K562 (cell line): ENCODE results near the gene BCO1. TPM values are rescaled to one million over a fixed set of nuclear protein-coding genes. Genes with fewer than 3 reads are reported as not detected.

ENCODE experiments used
- ATAC-seq: fragments of 200-7000 bp; cut with Tn5 transposase; 3 replicates; pipeline ENCODE4 v1.9.1; 2020; ENCODE audit warnings: moderate library complexity
- BruUV-seq: library from RNA; stranded (reverse); fragments of 400-500 nt; replicated peaks from 2 replicates; lab custom pipeline; 2021; lab: Mats Ljungman, UMichigan
- CTCF ChIA-PET: fragments of 300-600 bp; formaldehyde crosslinking; extraction: SDS; loops from one replicate; lab custom pipeline; 2021; ENCODE audit warnings: low intra/inter-chr PET ratio; lab: Yijun Ruan, JAX
- POLR2A ChIA-PET: fragments of 300-600, 350-650 bp; sonication (Branson Sonifier 250); formaldehyde crosslinking; extraction: SDS; loops from one replicate; lab custom pipeline; 2021; ENCODE audit warnings: antibody characterized with exemption, inconsistent platforms; lab: Yijun Ruan, JAX
- DNase-seq, 4 experiments: peaks; one replicate each; pipeline versions ENCODE4 v3.0.0 to v3.0.0-alpha.2; 2011 to 2018; ENCODE audit warnings: low spot score in 3 of 4, mixed read lengths in 3 of 4; ENCODE audit errors: extremely low read depth in 1 of 4
- FAIRE-seq: peaks from 2 replicates; lab custom pipeline; 2011; peaks lifted over from hg19 to GRCh38; lab: Jason Lieb, UNC
- H2AFZ ChIP-seq: 2 replicates; pipeline ENCODE4 v1.6.0; 2011; ENCODE audit warnings: low read depth, low read length, control low read depth, inconsistent platforms
- H3K27ac ChIP-seq: fragments of 200-600 bp; 3 replicates; pipeline ENCODE4 v1.8.0; 2011; ENCODE audit warnings: low read depth, mild to moderate bottlenecking, control low read depth, inconsistent platforms, low read length, moderate library complexity, mixed read lengths; ENCODE audit errors: extremely low read depth
- H3K27me3 ChIP-seq, 2 experiments: fragments of 300-600 bp in 1 of 2; 2 replicates in 1 of 2; 3 replicates in 1 of 2; pipeline versions ENCODE4 v1.6.0 to v1.8.0; 2011; ENCODE audit warnings: inconsistent platforms in 2 of 2, low read length in 2 of 2, mild to moderate bottlenecking in 1 of 2, mixed read lengths in 1 of 2, moderate library complexity in 1 of 2; ENCODE audit not compliant: control insufficient read depth in 2 of 2, insufficient read depth in 2 of 2
- H3K36me3 ChIP-seq: fragments of 300-600 bp; 3 replicates; pipeline ENCODE4 v1.8.0; 2011; ENCODE audit warnings: mild to moderate bottlenecking, low read length, inconsistent platforms; ENCODE audit not compliant: control insufficient read depth, insufficient read depth
- H3K4me1 ChIP-seq, 2 experiments: fragments of 200-600 bp in 1 of 2; replicated peaks in 1 of 2; 2 replicates in 1 of 2; 3 replicates in 1 of 2; pipeline versions ENCODE4 v1.5.1 to v1.8.0; 2011; ENCODE audit warnings: inconsistent platforms in 2 of 2, low read length in 2 of 2, mild to moderate bottlenecking in 1 of 2, mixed read lengths in 1 of 2, moderate library complexity in 1 of 2; ENCODE audit not compliant: control insufficient read depth in 2 of 2, insufficient read depth in 2 of 2
- H3K4me2 ChIP-seq: 2 replicates; pipeline ENCODE4 v1.6.1; 2011; ENCODE audit warnings: low read length, control low read depth, inconsistent platforms, mixed read lengths; ENCODE audit not compliant: insufficient read depth
- H3K4me3 ChIP-seq: fragments of 200-600 bp; sonication (generic), shearing (Covaris generic); 2 replicates; pipeline ENCODE4 v1.5.1; 2016; ENCODE audit warnings: control low read depth, inconsistent platforms
- H3K79me2 ChIP-seq: fragments of 200-600 bp; 3 replicates; pipeline ENCODE4 v1.8.0; 2011; ENCODE audit warnings: low read length, inconsistent platforms; ENCODE audit not compliant: control insufficient read depth, insufficient read depth
- H3K9ac ChIP-seq, 2 experiments: 2 replicates each; pipeline versions ENCODE4 v1.6.0 to v1.6.1; 2011; ENCODE audit warnings: low read depth in 2 of 2, low read length in 2 of 2, control low read depth in 1 of 2, inconsistent platforms in 1 of 2, mild to moderate bottlenecking in 1 of 2, mixed read lengths in 1 of 2; ENCODE audit not compliant: insufficient read depth in 1 of 2
- H3K9me1 ChIP-seq: one replicate; pipeline ENCODE4 v1.6.0; 2011; ENCODE audit warnings: inconsistent platforms, mild to moderate bottlenecking, low read length, moderate library complexity; ENCODE audit not compliant: control insufficient read depth, insufficient read depth
- H3K9me3 ChIP-seq: replicated peaks from 2 replicates; pipeline ENCODE4 v1.5.1; 2011; ENCODE audit warnings: low read depth, low read length, inconsistent platforms; ENCODE audit not compliant: control insufficient read depth, insufficient read depth
- H4K20me1 ChIP-seq: replicated peaks from 2 replicates; pipeline ENCODE4 v1.6.1; 2011; ENCODE audit warnings: low read length, inconsistent platforms, mixed read lengths; ENCODE audit not compliant: control insufficient read depth, insufficient read depth
- CBX3 ChIP-seq, 2 experiments: IDR thresholded peaks; 1 replicate in 1 of 2; 2 replicates in 1 of 2; pipeline ENCODE4 v1.6.1; 2012; ENCODE audit warnings: inconsistent platforms in 2 of 2, low read length in 2 of 2, borderline replicate concordance in 1 of 2, control low read depth in 1 of 2
- ESRRB ChIP-seq: fragments of 250-450 bp; sonication (Bioruptor Pico); IDR thresholded peaks from 2 replicates; pipeline ENCODE4 v1.5.0; 2020; ENCODE audit warnings: mild to moderate bottlenecking, moderate library complexity, borderline replicate concordance
- ETV6 ChIP-seq, 3 experiments: fragments of 150-350 bp in 1 of 3; sonication (generic) in 1 of 3; formaldehyde crosslinking in 1 of 3; IDR thresholded peaks; 2 replicates each; pipeline versions ENCODE4 v1.6.1 to v1.8.0; 2014 to 2022; ENCODE audit warnings: borderline replicate concordance in 2 of 3, low read depth in 2 of 3, antibody characterized with exemption in 1 of 3, low read length in 1 of 3, mild to moderate bottlenecking in 1 of 3, missing genetic modification reagents in 1 of 3
- HDAC1 ChIP-seq, 2 experiments: fragments of 450-650 bp; IDR thresholded peaks; 2 replicates each; pipeline ENCODE4 v1.6.1; 2016 to 2017; ENCODE audit warnings: inconsistent platforms in 1 of 2, mild to moderate bottlenecking in 1 of 2, moderate library complexity in 1 of 2
- HMG20B ChIP-seq: fragments of 250-450 bp; sonication (Bioruptor Pico); IDR thresholded peaks from 2 replicates; pipeline ENCODE4 v1.5.0; 2021; ENCODE audit warnings: mild to moderate bottlenecking
- MAFG ChIP-seq: fragments of 450-650 bp; conservative IDR thresholded peaks from 2 replicates; pipeline ENCODE4 v1.6.1; 2016; ENCODE audit warnings: missing genetic modification characterization, missing compliant biosample characterization
- MCM2 ChIP-seq: fragments of 450-650 bp; IDR thresholded peaks from 2 replicates; pipeline ENCODE4 v1.6.1; 2017; ENCODE audit warnings: low read depth, mild to moderate bottlenecking
- MTA2 ChIP-seq: fragments of 450-650 bp; IDR thresholded peaks from 2 replicates; pipeline ENCODE4 v1.6.1; 2016; ENCODE audit warnings: low read depth
- NR1H2 ChIP-seq: sonication (generic); formaldehyde crosslinking; IDR thresholded peaks from 2 replicates; pipeline ENCODE4 v1.4.0; 2020; ENCODE audit warnings: mild to moderate bottlenecking, missing genetic modification reagents
- SMARCA4 ChIP-seq: fragments of 450-650 bp; IDR thresholded peaks from 2 replicates; pipeline ENCODE4 v1.6.1; 2016
- STAT5B ChIP-seq: fragments of 250-450 bp; sonication (Bioruptor Pico); IDR thresholded peaks from 2 replicates; pipeline ENCODE4 v1.8.0; 2021; ENCODE audit warnings: mild to moderate bottlenecking, inconsistent platforms
- TAF9B ChIP-seq: fragments of 450-650 bp; IDR thresholded peaks from 2 replicates; pipeline ENCODE4 v1.6.1; 2018; ENCODE audit warnings: mild to moderate bottlenecking; ENCODE audit not compliant: partially characterized antibody
- TFAP4 ChIP-seq: sonication (generic); formaldehyde crosslinking; IDR thresholded peaks from 2 replicates; pipeline ENCODE4 v1.8.0; 2022; ENCODE audit warnings: missing genetic modification reagents, mild to moderate bottlenecking, moderate library complexity, borderline replicate concordance
- TRIM28 ChIP-seq: fragments of 450-650 bp; IDR thresholded peaks from 2 replicates; pipeline ENCODE4 v1.6.1; 2017
- USF1 ChIP-seq: sonication (generic); formaldehyde crosslinking; IDR thresholded peaks from 2 replicates; pipeline ENCODE4 v1.9.0; 2022; ENCODE audit warnings: mild to moderate bottlenecking, missing genetic modification reagents
- ZBTB2 ChIP-seq: fragments of 450-650 bp; IDR thresholded peaks from 2 replicates; pipeline ENCODE4 v1.6.1; 2016; ENCODE audit warnings: antibody characterized with exemption
- ZFP1 ChIP-seq: fragments of 450-650 bp; formaldehyde crosslinking; IDR thresholded peaks from 2 replicates; pipeline ENCODE4 v1.4.0; 2020; ENCODE audit warnings: mild to moderate bottlenecking, mixed read lengths
- ZNF717 ChIP-seq: fragments of 250-450 bp; sonication (Bioruptor Pico); IDR thresholded peaks from 2 replicates; pipeline ENCODE4 v1.5.0; 2021
- ZNF778 ChIP-seq: fragments of 450-650 bp; formaldehyde crosslinking; IDR thresholded peaks from 2 replicates; pipeline ENCODE4 v1.4.0; 2020; ENCODE audit warnings: mild to moderate bottlenecking, moderate library complexity
- ZNF785 ChIP-seq: fragments of 250-450 bp; sonication (Bioruptor Pico); IDR thresholded peaks from 2 replicates; pipeline ENCODE4 v1.4.0; 2020; ENCODE audit warnings: mild to moderate bottlenecking
- WGBS: fragments of 100-300 bp; shearing (Covaris generic); methylation state at CpG from one replicate; pipeline ENCODE4 v1.1.6; 2016; ENCODE audit warnings: low coverage, mixed read lengths; ENCODE audit not compliant: insufficient coverage; ENCODE audit errors: missing lambda C conversion rate; 5-methylcytosine and 5-hydroxymethylcytosine counted together
- in situ Hi-C: fragments of 300-500 bp; cut with MboI; formaldehyde crosslinking; loops from 4 replicates; pipeline ENCODE4 v1.15.0; 2018; ENCODE audit warnings: inconsistent platforms, mixed read lengths
- intact Hi-C: fragments of 100-400 bp; cut with micrococcal nuclease; formaldehyde crosslinking; loops from 2 replicates; pipeline ENCODE4 v1.14.2; 2022
- polyA plus RNA-seq, 8 experiments: library from polyadenylated mRNA; depleted of rRNA in 4 of 8; stranded (reverse) in 5 of 8; unstranded in 3 of 8; fragments of >200 nt; fragmentation: Nextera tagmentation in 2 of 8; fragmentation: Illumina TruSeq in 1 of 8; extraction: Ambion mirVana in 2 of 8; extraction: Trizol in 1 of 8; gene quantifications; 2 replicates each; pipeline versions ENCODE4 v1.2.1 to v1.2.3, GENCODE V29; 2011 to 2014; ENCODE audit warnings: inconsistent platforms in 1 of 8, missing spikeins in 1 of 8
- total RNA-seq, 7 experiments: library from RNA; depleted of rRNA in 6 of 7; stranded (reverse); fragments of >200 nt in 6 of 7; fragmentation: Illumina TruSeq in 2 of 7; extraction: Trizol in 2 of 7; gene quantifications; 2 replicates each; pipeline versions ENCODE4 v1.2.1 to v1.2.3, GENCODE V29; 2011 to 2021; ENCODE audit warnings: low replicate concordance in 1 of 7

BCO1 gene
- total and polyA plus RNA-seq, 9 of the 15 experiments (the other 6 are each of a cell fraction or from before 2014, with no cell fraction given): not detected

- WGBS: 8% methylated on average over 14 of the region's 15 CpGs
- H4K20me1 ChIP-seq: no peaks in the 10 kb centered on the region
- H3K4me2 ChIP-seq: peak overlapping the region; percentile 14; the same call in 1 of the 2 replicates
- peaks cover 6 to 10% of the 10 kb centered on the region in 2 experiments; a peak in 3 of 5 replicates for H3K4me1 ChIP-seq
- H3K27ac ChIP-seq: no peak overlapping the region
- peak overlapping the region; percentile 82 for H2AFZ ChIP-seq
- intact Hi-C loops (no loop called here), in situ Hi-C loops (no loop called here)
- peaks cover 18 to 35% of the 10 kb centered on the region in 2 experiments; a peak in 4 of 5 replicates for H3K27me3 ChIP-seq
- ChIA-PET CTCF (no interaction called here), POLR2A (interaction anchor here (0.6 to 1.3 kb wide), 2 partner anchors 13 to 19 kb away, joined by 3 read pairs; no protein-coding TSS in a partner anchor)
- no peaks in the 10 kb centered on the region for H3K9me3 ChIP-seq
- DNase-seq (peak in 2 of 4 experiments; percentile 42 to 62), FAIRE-seq (peak; percentile 67), ATAC-seq (peak; percentile 81)
- no peak overlapping the region for H3K4me3 ChIP-seq
- no peaks in the 10 kb centered on the region for H3K9me1 ChIP-seq
- peak overlapping the region in 1 of 2 experiments; percentile 2; a peak in 1 of 4 replicates for H3K9ac ChIP-seq
- BruUV-seq: no TSS peak
- H3K79me2 ChIP-seq: no peaks in the 10 kb centered on the region
- H3K36me3 ChIP-seq: no peaks in the 10 kb centered on the region
- no peak for TF ChIP-seq ZNF778 (CRISPR knock-in tag)
- TF ChIP-seq NR1H2 (CRISPR knock-in tag): no peak
- no peak for TF ChIP-seq ZFP1 (CRISPR knock-in tag)
- no peak for TF ChIP-seq HMG20B
- no peak for TF ChIP-seq CBX3 (IDR thresholded peaks at IDR 0.05; ENCODE audit: borderline replicate concordance in 1 of 2, low read length in 2 of 2)
- no peak for TF ChIP-seq SMARCA4
- no peak for TF ChIP-seq ZNF717 (CRISPR knock-in tag)
- no peak for TF ChIP-seq TAF9B
- TF ChIP-seq TFAP4 (CRISPR knock-in tag): peak; percentile 28; the same call in 1 of the 2 replicates
- no peak for TF ChIP-seq TRIM28
- TF ChIP-seq MCM2: no peak
- no peak for TF ChIP-seq ESRRB (CRISPR knock-in tag)
- TF ChIP-seq HDAC1 (IDR thresholded peaks at IDR 0.05): no peak
- no peak for TF ChIP-seq ZBTB2
- TF ChIP-seq MAFG (tag): no peak
- TF ChIP-seq USF1: peak; percentile 73
- TF ChIP-seq ZNF785: no peak
- TF ChIP-seq ETV6 (IDR thresholded peaks at IDR 0.05; ENCODE audit: borderline replicate concordance in 1 of 2, low read depth in 2 of 2, low read length in 1 of 2): no peak
- no peak for TF ChIP-seq ETV6 (CRISPR knock-in tag; IDR thresholded peaks at IDR 0.05; ENCODE audit: borderline replicate concordance)
- TF ChIP-seq MTA2: no peak
- no peak for TF ChIP-seq STAT5B (CRISPR knock-in tag)
These were observed 49.3 kb upstream of the BCO1 start for GRCh38 chr16:81189100-81189664.
